ENCODE data around the gene DEPDC1B. TPM values are rescaled to one million over a fixed set of nuclear protein-coding genes. Genes with fewer than 3 reads are reported as not detected.

The DEPDC1B gene
- total RNA-seq, 4 donors from 2014 or later, result 0.31 to 3.8 (median 1.5) TPM

DNA sequence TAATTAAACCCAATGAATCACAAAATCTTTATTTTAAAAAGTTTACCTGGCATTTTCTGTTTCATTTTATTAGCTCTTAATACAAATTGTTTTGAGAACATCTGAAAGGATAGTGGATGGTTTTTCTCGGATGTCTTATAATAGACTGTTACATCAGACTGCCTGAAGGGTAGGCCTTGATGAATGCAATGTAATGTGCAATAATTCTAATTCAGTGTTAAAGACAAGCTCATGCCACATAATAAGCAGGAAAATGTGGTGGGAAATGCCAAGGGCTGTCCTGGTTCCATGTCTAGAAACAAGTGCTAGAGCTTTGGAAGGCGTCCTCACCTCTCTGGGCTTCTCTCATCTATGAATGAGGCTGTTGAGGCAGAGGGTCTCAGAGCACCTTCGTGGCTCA, 148.1 kb downstream of the DEPDC1B start:
- ATAC-seq (ENCODE audit: low FRiP score), result no peak
- TF ChIP-seq, protein P1, sequence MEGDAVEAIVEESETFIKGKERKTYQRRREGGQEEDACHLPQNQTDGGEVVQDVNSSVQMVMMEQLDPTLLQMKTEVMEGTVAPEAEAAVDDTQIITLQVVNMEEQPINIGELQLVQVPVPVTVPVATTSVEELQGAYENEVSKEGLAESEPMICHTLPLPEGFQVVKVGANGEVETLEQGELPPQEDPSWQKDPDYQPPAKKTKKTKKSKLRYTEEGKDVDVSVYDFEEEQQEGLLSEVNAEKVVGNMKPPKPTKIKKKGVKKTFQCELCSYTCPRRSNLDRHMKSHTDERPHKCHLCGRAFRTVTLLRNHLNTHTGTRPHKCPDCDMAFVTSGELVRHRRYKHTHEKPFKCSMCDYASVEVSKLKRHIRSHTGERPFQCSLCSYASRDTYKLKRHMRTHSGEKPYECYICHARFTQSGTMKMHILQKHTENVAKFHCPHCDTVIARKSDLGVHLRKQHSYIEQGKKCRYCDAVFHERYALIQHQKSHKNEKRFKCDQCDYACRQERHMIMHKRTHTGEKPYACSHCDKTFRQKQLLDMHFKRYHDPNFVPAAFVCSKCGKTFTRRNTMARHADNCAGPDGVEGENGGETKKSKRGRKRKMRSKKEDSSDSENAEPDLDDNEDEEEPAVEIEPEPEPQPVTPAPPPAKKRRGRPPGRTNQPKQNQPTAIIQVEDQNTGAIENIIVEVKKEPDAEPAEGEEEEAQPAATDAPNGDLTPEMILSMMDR (IDR thresholded peaks at IDR 0.05), result no peak
- no peak for DNase-seq (ENCODE audit: low spot score)

DNA sequence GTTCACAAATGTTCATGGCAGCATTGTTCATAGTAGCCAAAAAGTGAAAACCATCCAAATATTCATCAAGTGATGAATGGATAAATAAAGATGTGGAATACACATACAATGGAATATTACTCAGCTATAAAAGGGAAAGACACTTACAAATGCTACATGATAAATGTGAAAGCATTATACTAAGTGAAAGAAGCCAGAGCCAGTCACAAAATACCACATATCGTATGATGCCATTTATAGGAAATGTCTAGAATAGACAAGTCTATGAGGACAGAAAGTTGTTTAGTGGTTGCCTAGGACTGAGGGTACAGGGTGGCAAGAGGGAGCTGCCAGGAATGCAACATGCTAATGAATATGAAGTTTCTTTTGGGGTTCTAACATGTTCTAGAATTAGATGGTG, 148.7 kb downstream of the DEPDC1B start:
- no peak for DNase-seq (ENCODE audit: low spot score)
- no peak for ATAC-seq (ENCODE audit: low FRiP score)
- TF ChIP-seq, protein P1 (IDR thresholded peaks at IDR 0.05), result no peak

DNA sequence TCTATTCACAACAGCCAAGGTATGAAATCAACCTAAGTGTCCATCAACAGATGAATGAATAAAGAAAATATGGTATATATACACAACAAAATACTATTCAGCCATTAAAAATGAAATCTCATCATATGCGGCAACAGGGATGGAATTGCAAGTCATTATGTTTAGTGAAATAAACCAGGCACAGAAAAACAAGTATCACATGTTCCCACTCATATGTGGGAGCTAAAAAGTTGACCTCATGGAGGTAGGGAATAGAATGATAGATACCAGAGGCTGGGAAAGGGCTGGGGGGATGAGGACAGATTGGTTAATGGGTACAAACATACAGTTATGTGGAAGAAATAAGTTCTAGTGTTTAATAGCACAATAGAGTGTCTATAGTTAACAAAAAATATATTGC, 149.7 kb downstream of the DEPDC1B start:
- no peak for ATAC-seq (ENCODE audit: low FRiP score)

DNA sequence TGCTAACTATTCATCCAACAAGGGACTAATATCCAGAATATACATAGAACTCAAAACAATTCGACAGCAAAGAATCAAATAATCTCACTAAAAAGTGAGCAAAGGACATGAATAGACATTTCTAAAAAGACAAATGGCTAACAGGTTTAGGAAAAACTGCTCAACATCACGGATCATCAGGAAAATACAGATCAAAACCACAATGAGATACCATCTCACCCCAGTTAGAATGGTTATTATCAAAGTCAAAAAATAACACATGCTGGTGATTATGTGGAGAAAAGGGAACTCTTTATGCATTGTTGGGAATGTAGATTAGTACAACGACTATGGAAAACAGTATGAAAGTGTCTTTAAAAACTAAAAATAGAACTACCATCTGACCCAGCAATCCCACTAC, 150.1 kb downstream of the DEPDC1B start:
- TF ChIP-seq, protein P1 (IDR thresholded peaks at IDR 0.05), result no peak
- ATAC-seq (ENCODE audit: low FRiP score) (no peak), DNase-seq (ENCODE audit: low spot score) (no peak)

More for the DNA sequence above, 149.7 kb downstream of the DEPDC1B start:
- no peak for DNase-seq (ENCODE audit: low spot score)
- TF ChIP-seq, protein P1 (IDR thresholded peaks at IDR 0.05), result no peak

Other genes with a start within 250 kb of the DEPDC1B start
- 10 to 100 TPM in 1 of 4 donors, 1 to 10 TPM in 3; 2.1 to 14.3 (median 7.5) TPM for gene ELOVL7, start 144.1 kb upstream of the DEPDC1B start, total RNA-seq
- 10 to 100 TPM; 13.3 to 26.8 (median 15.9) TPM for gene ERCC8, start 244.9 kb upstream of the DEPDC1B start, total RNA-seq
- gene NDUFAF2, start 245.0 kb upstream of the DEPDC1B start, total RNA-seq, result 10 to 100 TPM; 25.9 to 39.0 (median 27.0) TPM